Measurements from ENCODE around the gene PDHX. TPM values are rescaled to one million over a fixed set of nuclear protein-coding genes. Genes with fewer than 3 reads are reported as not detected.

PDHX gene
- total RNA-seq, 1 experiment from 2014 or later, result 18.8 TPM

DNA sequence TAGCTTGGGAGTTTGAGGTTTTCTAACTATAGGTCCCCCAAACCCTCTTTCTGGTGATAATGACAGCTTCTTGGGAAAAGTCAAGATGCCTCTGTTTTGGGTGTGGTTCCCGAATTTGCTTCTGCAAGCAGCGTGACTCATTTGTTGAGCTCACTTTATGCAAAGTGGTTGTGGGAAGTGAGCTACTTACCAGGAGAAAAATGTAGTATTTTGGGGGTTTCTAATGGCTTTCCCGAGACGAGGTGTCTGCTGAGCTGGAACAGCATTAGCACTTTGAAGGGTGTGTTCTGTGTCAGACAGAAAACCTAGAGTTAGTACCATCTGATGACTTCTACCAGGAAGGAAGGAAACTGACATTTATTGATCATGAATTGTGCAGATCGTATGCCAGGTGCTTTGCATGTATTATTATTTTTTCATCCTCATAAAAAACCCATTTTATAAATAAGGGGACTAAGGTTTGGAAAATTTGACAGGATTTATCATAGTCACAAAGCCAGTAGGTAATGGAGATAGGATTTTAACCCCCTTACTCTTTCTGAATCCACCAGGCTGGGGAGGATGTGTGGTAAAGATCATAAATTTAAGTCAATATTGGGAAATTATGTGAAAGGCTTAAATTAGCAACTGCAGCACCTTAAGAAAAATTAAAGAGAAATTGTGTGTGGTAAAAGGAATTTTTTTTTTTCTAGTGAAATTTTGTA, 113.7 kb downstream of the PDHX start:
- peak; percentile 27 for DNase-seq (ENCODE audit: low read depth)
- in situ Hi-C loops (cut with HindIII; ENCODE audit: low pct_unique_long_range_greater_than_20kb, low sequenced_read_pairs), result no loop called here

GRCh38 chr11:35030716-35031213, 114.3 kb downstream of the PDHX start:
- peak; percentile 80 for DNase-seq (ENCODE audit: low read depth)
- in situ Hi-C loops (cut with HindIII; ENCODE audit: low pct_unique_long_range_greater_than_20kb, low sequenced_read_pairs), result no loop called here

DNA sequence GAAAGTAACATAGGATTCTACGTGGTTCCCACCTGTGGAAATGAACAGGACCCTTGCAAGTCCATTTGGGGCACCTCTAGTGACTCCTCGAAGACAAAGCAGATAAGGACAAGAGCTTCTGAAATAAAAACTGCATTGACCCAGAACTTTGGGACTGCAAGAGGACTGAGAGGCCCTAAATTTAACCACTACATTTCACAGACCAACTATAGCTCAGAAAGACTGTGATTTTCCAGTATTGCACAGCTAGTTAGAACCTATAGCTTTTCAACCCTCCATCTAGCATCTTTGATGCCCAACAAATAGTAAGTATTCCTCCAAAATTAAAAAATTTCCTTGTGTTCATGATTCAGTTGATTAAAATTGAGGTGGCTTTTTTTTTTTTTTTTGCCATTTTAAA, 114.9 kb downstream of the PDHX start:
- in situ Hi-C loops (cut with HindIII; ENCODE audit: low pct_unique_long_range_greater_than_20kb, low sequenced_read_pairs), result no loop called here
- DNase-seq (ENCODE audit: low read depth), result no peak

DNA sequence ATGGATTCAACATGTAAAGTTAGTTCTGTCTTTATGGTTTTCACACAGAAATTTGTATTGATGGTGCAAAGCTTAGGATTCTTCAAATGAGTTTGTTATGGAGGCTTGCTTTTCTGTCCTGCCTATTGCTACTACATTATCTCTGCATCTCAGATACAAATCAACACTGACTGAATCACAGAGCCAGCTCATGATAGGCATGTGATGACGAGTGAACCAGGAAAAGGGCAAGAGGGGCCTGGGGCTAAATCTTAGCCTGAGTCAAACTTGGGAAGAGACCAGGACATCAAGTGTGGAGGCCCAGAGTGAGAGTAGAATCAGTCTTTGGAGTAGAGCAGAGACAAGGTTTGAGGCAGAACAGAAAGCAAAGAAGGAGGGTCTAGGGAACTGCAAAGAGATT, 115.4 kb downstream of the PDHX start:
- in situ Hi-C loops (cut with HindIII; ENCODE audit: low pct_unique_long_range_greater_than_20kb, low sequenced_read_pairs), result no loop called here
- DNase-seq (ENCODE audit: low read depth), result peak; percentile 49

GRCh38 chr11:35033011-35033410, 116.6 kb downstream of the PDHX start:
- DNase-seq (ENCODE audit: low read depth), result no peak
- in situ Hi-C loops (cut with HindIII; ENCODE audit: low pct_unique_long_range_greater_than_20kb, low sequenced_read_pairs), result no loop called here

DNA sequence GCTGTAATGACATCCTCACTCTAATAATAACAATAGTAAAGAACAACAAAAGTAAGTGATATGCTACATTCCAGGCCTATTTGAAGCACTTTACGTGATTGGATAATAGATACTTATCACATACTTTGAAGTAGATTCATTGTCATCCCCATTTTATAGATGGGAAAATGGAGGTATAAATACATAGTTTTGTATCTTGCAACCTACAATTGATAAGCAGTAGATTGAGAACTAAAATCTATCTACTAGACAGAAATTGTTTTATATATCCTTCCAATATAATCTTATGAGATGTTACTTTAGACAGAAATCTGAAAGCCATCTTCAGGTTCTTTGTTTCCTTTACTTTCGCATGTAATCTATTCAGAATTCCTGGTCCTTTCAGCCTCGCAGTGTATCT, 118.0 kb downstream of the PDHX start:
- in situ Hi-C loops (cut with HindIII; ENCODE audit: low pct_unique_long_range_greater_than_20kb, low sequenced_read_pairs), result no loop called here

DNA sequence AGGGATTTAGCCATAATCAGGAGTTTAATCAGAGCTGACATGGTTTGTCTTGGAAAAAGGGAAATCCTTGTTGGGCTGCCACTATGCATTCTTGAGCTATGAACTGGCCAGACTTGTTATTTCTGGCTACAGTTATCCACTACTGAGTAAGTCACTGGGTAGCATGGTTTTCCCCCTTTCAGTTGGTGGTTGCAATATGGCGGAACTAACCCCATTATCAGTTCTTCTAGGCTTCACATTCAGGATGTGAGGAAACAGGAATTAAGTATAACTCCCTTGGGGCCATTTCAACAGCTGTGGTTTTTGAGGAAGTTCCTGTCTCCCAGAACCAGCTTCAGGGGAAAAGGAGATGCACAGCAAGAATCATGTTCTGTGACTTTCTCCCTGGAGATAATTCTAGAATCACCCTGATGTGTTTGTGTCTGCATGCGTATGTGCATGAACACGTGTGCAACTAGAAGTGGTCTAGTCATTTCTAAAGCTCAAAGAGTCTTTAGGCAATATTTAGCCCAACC, 119.5 kb downstream of the PDHX start:
- in situ Hi-C loops (cut with HindIII; ENCODE audit: low pct_unique_long_range_greater_than_20kb, low sequenced_read_pairs), result no loop called here
- peak; percentile 50 for DNase-seq (ENCODE audit: low read depth)

More for the DNA sequence above, 118.0 kb downstream of the PDHX start:
- no peak for DNase-seq (ENCODE audit: low read depth)

GRCh38 chr11:35036639-35037038, 120.2 kb downstream of the PDHX start:
- in situ Hi-C loops (cut with HindIII; ENCODE audit: low pct_unique_long_range_greater_than_20kb, low sequenced_read_pairs), result no loop called here

DNA sequence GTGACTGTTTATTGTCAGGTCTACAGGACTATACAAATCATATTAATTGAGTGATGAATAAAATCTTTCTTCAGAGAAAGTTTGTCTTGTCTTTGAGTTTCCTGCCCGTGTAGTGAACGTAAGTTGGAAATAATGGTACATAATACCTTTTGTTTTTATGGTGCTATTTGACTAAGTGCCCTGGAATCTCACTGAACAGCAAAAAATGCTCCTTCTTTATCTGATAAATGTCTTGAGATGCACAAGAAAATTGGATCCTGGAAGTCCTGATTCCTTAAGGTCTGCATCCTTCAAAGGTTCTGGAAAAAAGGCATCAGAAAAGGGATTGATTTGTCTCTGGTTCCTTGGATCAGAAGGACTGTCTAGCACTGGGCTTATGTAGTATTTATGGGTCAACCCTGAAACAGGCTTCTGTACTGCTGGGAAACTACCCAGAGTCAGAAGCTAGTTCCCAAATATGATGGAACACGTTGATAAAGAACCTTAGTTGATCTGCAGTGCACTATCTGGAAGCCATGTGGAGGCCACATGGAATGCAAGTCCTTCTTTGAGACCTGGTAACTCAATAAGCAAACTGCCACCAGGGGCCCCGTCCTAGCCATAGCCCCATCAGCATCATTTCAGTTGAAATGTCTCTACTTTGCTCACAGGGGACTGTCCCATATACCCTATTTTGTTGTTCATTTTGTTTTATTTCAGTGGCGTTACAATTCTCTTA, 122.0 kb downstream of the PDHX start:
- in situ Hi-C loops (cut with HindIII; ENCODE audit: low pct_unique_long_range_greater_than_20kb, low sequenced_read_pairs), result no loop called here
- no peak for DNase-seq (ENCODE audit: low read depth)

More at GRCh38 chr11:35036639-35037038, 120.2 kb downstream of the PDHX start:
- DNase-seq (ENCODE audit: low read depth), result no peak

- in situ Hi-C loops (cut with HindIII; ENCODE audit: low pct_unique_long_range_greater_than_20kb, low sequenced_read_pairs), result no loop called here
- DNase-seq (ENCODE audit: low read depth), result no peak
These were observed 122.7 kb downstream of the PDHX start for GRCh38 chr11:35039076-35039475.

DNA sequence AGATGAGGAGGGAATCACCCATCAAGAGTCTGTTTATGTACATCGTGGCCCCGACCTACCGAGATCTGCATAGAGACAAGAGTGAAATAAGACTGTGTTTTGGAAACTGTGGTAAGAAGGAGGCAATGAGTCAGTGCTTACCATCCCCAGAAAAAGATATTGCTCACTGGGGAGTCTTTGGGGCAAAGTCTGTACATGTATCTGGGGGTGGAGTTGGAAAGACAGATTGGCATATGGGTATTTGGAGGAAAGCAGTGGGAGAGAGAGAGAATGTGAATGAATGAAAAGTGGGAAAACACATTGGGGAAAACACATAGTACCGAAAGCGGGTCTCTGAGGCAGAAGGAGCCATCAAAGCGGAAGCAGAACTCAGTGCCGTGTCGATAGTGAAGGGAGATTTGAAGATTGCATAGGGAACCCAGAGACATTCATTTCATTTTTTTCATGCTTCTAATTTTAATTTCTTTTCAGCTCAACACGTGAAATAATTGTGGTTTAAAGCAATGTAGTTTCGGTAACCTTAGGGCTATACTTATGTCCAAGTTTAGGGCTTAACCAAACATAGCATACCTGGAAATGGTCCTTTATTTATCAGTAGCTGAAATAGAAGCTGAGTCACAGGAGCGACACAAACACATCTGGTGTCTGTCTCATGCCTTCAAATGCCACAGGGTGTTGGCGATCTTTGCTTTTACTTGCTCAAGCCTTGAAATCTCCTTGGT, 124.0 kb downstream of the PDHX start:
- DNase-seq (ENCODE audit: low read depth), result no peak
- in situ Hi-C loops (cut with HindIII; ENCODE audit: low pct_unique_long_range_greater_than_20kb, low sequenced_read_pairs), result no loop called here

DNA sequence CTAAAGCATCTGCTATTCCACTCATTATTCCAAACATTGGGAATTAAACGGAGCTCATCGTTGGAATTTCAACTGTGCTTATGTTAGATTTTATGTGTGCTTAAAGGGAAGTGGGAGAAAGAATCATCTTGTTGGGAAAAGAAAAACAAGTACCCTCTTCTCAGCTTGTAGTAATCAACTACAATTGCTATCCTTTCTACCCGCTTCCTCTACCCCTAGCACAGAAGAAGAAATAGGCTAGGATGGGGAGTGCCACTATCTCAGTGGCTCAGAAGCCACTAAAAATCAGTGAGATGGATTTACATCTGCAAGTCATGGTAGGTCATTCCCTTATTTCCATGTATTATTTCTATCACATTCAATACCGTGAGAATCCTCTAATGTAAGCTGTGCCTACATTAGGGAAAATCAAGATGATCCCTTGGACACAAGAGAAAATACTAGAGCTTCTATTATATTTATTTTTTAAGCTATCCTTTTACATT, 124.7 kb downstream of the PDHX start:
- no peak for DNase-seq (ENCODE audit: low read depth)
- in situ Hi-C loops (cut with HindIII; ENCODE audit: low pct_unique_long_range_greater_than_20kb, low sequenced_read_pairs), result no loop called here

DNA sequence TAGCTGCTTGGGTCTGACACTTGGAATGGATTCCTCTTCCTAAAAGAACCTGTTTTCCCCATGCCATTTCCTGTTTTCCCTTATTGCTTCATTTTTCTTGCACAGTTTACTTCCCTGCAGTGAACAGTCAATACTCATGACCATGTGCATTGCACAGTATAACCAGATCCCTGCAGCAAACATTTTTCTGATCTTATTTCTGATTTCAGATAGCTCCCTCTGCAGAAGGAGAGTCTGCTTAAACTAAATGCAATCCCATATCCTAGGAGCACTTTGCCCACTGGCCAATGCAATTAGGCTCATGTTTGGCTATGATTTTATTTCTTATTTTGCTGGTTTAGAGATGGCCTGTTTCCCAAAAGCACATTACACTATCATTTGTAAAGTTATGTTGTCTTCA, 125.8 kb downstream of the PDHX start:
- in situ Hi-C loops (cut with HindIII; ENCODE audit: low pct_unique_long_range_greater_than_20kb, low sequenced_read_pairs), result no loop called here
- DNase-seq (ENCODE audit: low read depth), result no peak

DNA sequence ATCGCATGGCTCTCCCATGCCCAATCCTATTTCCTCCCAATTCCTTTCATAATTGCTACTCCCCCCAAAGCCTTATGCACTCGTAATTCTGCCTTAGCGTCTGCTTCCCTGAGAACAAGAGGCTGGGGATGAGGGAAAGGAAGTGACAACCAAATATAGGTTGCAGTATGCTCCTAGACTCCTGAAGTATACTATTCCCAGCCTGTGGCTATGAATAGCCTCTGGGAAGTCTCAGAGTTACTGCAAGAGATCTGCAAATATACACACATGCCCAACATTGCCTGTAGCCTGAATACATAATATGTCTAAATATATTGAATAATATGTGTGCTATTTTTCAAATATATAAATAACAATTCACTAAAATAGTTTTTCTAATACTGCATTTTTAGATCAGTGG, 126.5 kb downstream of the PDHX start:
- no peak for DNase-seq (ENCODE audit: low read depth)
- in situ Hi-C loops (cut with HindIII; ENCODE audit: low pct_unique_long_range_greater_than_20kb, low sequenced_read_pairs), result no loop called here

GRCh38 chr11:35043936-35044335, 127.5 kb downstream of the PDHX start:
- no peak for DNase-seq (ENCODE audit: low read depth)
- in situ Hi-C loops (cut with HindIII; ENCODE audit: low pct_unique_long_range_greater_than_20kb, low sequenced_read_pairs), result no loop called here

DNA sequence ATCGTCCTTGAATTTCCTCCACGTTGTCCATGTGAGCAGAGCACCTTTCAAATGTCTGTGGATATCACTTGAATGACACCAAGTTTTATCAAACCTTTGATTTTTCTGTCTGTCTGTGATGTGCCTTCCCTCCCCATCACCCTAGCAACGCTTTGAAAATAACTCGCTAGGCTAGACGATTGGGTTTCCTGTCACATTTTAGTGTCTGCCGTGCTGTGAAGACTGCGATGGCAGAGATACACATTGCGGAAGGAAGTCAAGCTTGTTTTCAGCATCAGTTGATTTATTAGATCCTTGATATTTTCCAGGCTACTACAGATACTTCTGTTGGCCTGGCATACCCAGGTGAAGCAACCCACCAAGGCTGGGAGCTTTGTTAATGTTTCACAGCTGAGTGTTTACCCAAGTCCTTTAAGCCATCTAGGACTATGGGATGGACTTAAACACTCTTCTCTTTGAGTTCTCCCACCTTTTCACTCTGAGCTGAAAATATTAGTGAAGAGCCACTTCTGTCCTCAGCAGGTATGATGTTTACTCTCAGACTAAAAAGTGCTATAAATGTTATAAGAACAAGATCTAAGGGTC, 128.9 kb downstream of the PDHX start:
- no peak for DNase-seq (ENCODE audit: low read depth)
- in situ Hi-C loops (cut with HindIII; ENCODE audit: low pct_unique_long_range_greater_than_20kb, low sequenced_read_pairs), result no loop called here
